GM12873 (cell line): Measurements from ENCODE around the gene SOCS6.

Experiments
- TF ChIP-seq, protein P1 (sequence below): IDR thresholded peaks from 2 replicates; pipeline ENCODE4 v1.5.1; 2012; ENCODE audit warnings: low read depth, mild to moderate bottlenecking, moderate library complexity, low read length, control low read depth; ENCODE audit not compliant: insufficient read depth; ENCODE audit errors: missing control alignments

Gene SOCS6

GRCh38 chr18:70349316-70349715, 60.5 kb downstream of the SOCS6 start:
- TF ChIP-seq, protein P1, sequence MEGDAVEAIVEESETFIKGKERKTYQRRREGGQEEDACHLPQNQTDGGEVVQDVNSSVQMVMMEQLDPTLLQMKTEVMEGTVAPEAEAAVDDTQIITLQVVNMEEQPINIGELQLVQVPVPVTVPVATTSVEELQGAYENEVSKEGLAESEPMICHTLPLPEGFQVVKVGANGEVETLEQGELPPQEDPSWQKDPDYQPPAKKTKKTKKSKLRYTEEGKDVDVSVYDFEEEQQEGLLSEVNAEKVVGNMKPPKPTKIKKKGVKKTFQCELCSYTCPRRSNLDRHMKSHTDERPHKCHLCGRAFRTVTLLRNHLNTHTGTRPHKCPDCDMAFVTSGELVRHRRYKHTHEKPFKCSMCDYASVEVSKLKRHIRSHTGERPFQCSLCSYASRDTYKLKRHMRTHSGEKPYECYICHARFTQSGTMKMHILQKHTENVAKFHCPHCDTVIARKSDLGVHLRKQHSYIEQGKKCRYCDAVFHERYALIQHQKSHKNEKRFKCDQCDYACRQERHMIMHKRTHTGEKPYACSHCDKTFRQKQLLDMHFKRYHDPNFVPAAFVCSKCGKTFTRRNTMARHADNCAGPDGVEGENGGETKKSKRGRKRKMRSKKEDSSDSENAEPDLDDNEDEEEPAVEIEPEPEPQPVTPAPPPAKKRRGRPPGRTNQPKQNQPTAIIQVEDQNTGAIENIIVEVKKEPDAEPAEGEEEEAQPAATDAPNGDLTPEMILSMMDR: no peak

DNA sequence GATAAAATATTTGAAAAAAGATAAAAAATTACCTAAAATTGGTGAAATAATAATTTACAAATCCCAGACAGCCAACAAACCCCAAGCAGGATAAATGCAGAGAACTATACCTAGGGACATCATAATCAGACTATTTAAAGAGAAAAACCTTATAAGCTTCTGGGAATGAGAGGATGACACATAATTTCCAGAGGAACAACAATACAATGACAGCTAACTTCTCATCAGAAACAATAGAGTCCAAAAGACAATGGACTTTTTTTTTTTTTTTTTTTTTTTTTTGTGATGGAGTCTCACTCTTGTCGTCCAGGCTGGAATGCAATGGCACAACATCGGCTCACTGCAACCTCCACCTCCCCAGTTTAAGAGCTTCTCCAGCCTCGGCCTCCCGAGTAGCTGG, 65.2 kb downstream of the SOCS6 start:
- TF ChIP-seq, protein P1: no peak

DNA sequence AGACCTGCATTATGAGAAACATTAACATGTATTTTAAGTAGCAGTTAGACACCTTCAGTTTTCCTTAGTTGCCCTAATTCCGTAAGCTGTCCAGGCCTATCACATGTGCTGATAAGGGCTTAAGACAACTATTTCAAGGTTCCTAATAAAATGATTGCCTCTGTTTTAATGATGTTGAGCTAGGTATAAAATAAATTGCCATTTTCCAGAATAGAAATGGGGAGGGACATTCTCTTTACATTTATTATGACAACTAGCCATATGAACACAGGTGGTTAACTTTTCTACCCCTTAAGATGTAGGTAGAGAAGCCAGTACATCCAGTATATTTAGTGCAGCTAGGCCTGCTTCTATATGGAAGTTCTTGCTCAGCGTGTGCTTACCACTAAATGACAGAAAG, 65.9 kb downstream of the SOCS6 start:
- TF ChIP-seq, protein P1: no peak

GRCh38 chr18:70355620-70356385, 67.0 kb downstream of the SOCS6 start:
- TF ChIP-seq, protein P1: no peak

- TF ChIP-seq, protein P1: no peak
Measured at GRCh38 chr18:70359071-70359470, 70.2 kb downstream of the SOCS6 start.

DNA sequence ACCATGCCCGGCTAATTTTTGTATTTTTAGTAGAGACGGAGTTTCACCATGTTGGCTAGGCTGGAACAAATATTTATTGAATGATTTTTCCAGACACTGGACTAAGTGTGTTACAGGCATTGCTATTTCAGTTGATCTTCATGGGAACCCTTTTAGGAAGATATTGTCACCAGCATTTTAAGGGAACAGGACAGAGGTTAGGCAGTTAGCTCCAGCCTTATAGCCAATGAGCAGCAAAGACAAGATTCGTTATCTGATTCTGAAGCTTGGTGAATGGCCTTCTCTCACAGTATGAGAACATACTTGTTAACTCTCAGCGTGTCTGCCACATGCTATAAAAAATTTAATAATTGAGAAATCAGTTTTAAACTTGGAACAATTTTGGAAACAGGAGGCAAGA, 73.4 kb downstream of the SOCS6 start:
- TF ChIP-seq, protein P1: no peak

- TF ChIP-seq, protein P1: no peak
Measured at GRCh38 chr18:70363861-70364260, 75.0 kb downstream of the SOCS6 start.
